ENCODE measurements around the gene BCAS3. TPM values are rescaled to one million over a fixed set of nuclear protein-coding genes. Genes with fewer than 3 reads are reported as not detected.

BCAS3 gene
- polyA plus RNA-seq, 3 donors = 10.3 to 19.1 (median 14.7) TPM

GRCh38 chr17:61203671-61204131 is 526.0 kb downstream of the BCAS3 start:
- no peaks in the 10 kb centered on the region for H3K27me3 Mint-ChIP-seq (ENCODE audit: low read depth in 3 of 3)
- intact Hi-C loops (cut with micrococcal nuclease) = no loop called here

GRCh38 chr17:61204456-61204855 is 526.8 kb downstream of the BCAS3 start:
- Histone ChIP-seq H3K79me2 (ENCODE audit: insufficient read depth, low read length) (no peaks in the 10 kb centered on the region), H3K9me3 (replicated peaks in 1 of 2; ENCODE audit: control insufficient read depth in 1 of 2, insufficient read depth in 1 of 2, low read length in 2 of 2) (no peaks in the 10 kb centered on the region), H4K20me1 (ENCODE audit: insufficient read depth, low read length) (no peaks in the 10 kb centered on the region), H3K4me3 (replicated peaks in 1 of 3; ENCODE audit: low read depth in 2 of 3, low read length in 3 of 3) (no peak overlapping the region), H2AFZ (ENCODE audit: insufficient read depth, low read depth, low read length, poor library complexity, severe bottlenecking) (no peak overlapping the region), H3K27me3 (ENCODE audit: control insufficient read depth in 2 of 2, insufficient read depth in 2 of 2, low read length in 2 of 2) (no peaks in the 10 kb centered on the region), H3K4me2 (replicated peaks; ENCODE audit: extremely low read depth, low read length, poor library complexity, severe bottlenecking) (no peak overlapping the region), H3K27ac (ENCODE audit: low read depth in 1 of 2, low read length in 2 of 2) (no peak overlapping the region), H3K4me1 (ENCODE audit: control insufficient read depth in 1 of 2, insufficient read depth in 2 of 2, low read length in 2 of 2) (no peaks in the 10 kb centered on the region), H3K36me3 (replicated peaks in 1 of 2; ENCODE audit: control insufficient read depth in 1 of 2, insufficient read depth in 2 of 2, low read length in 2 of 2) (no peaks in the 10 kb centered on the region), H3K9ac (ENCODE audit: insufficient read depth, low read length, poor library complexity, severe bottlenecking) (no peak overlapping the region)
- intact Hi-C loops (cut with micrococcal nuclease) = no loop called here
- no peak for DNase-seq
- no peaks in the 10 kb centered on the region for H3K36me3 Mint-ChIP-seq
- no peaks in the 10 kb centered on the region for H3K27me3 Mint-ChIP-seq (ENCODE audit: low read depth in 3 of 3)
- H3K9me3 Mint-ChIP-seq = no peaks in the 10 kb centered on the region
- no peak for TF ChIP-seq CTCF (IDR thresholded peaks at IDR 0.05)
- no peak overlapping the region for H3K27ac Mint-ChIP-seq
- 100% methylated on average over 3 of the region's 5 CpGs for WGBS (ENCODE audit: insufficient coverage)
- H3K4me3 Mint-ChIP-seq = no peak overlapping the region
- no peaks in the 10 kb centered on the region for H3K4me1 Mint-ChIP-seq

More at GRCh38 chr17:61203671-61204131, 526.0 kb downstream of the BCAS3 start:
- no peaks in the 10 kb centered on the region for H3K27me3 ChIP-seq (ENCODE audit: control insufficient read depth in 2 of 2, insufficient read depth in 2 of 2, low read length in 2 of 2)
- no peaks in the 10 kb centered on the region for H3K9me3 Mint-ChIP-seq
- no peak overlapping the region for H3K4me2 ChIP-seq (replicated peaks; ENCODE audit: extremely low read depth, low read length, poor library complexity, severe bottlenecking)
- H3K36me3 Mint-ChIP-seq = no peaks in the 10 kb centered on the region
- no peak overlapping the region for H3K27ac ChIP-seq (ENCODE audit: low read depth in 1 of 2, low read length in 2 of 2)
- no peak overlapping the region for H3K4me3 ChIP-seq (replicated peaks in 1 of 3; ENCODE audit: low read depth in 2 of 3, low read length in 3 of 3)
- TF ChIP-seq CTCF (IDR thresholded peaks at IDR 0.05) = no peak
- H3K9ac ChIP-seq (ENCODE audit: insufficient read depth, low read length, poor library complexity, severe bottlenecking) = no peak overlapping the region
- H3K4me1 Mint-ChIP-seq = no peaks in the 10 kb centered on the region
- DNase-seq = no peak
- H3K9me3 ChIP-seq (replicated peaks in 1 of 2; ENCODE audit: control insufficient read depth in 1 of 2, insufficient read depth in 1 of 2, low read length in 2 of 2) = no peaks in the 10 kb centered on the region
- H3K4me3 Mint-ChIP-seq = no peak overlapping the region
- no peaks in the 10 kb centered on the region for H3K4me1 ChIP-seq (ENCODE audit: control insufficient read depth in 1 of 2, insufficient read depth in 2 of 2, low read length in 2 of 2)
- H2AFZ ChIP-seq (ENCODE audit: insufficient read depth, low read depth, low read length, poor library complexity, severe bottlenecking) = no peak overlapping the region
- H3K36me3 ChIP-seq (replicated peaks in 1 of 2; ENCODE audit: control insufficient read depth in 1 of 2, insufficient read depth in 2 of 2, low read length in 2 of 2) = no peaks in the 10 kb centered on the region
- no peaks in the 10 kb centered on the region for H4K20me1 ChIP-seq (ENCODE audit: insufficient read depth, low read length)
- H3K79me2 ChIP-seq (ENCODE audit: insufficient read depth, low read length) = no peaks in the 10 kb centered on the region
- H3K27ac Mint-ChIP-seq = peak overlapping the region in 1 of 7 donors; percentile 67
- WGBS (ENCODE audit: insufficient coverage) = 75% methylated on average over 4 of the region's 7 CpGs

Measured in CD14-positive monocyte (primary cell).